Activated CD8-positive, alpha-beta memory T cell treated with anti-CD3 and anti-CD28 coated beads, Interleukin-2, amount 50 U/mL, for 24 hours (primary cell): ENCODE results near the gene GALNT1.

Experiments
- DNase-seq: peaks from one replicate; pipeline ENCODE4 v3.0.0-alpha.2; 2020; ENCODE audit errors: extremely low read depth

Gene GALNT1

GRCh38 chr18:35582899-35583558 is 1.5 kb downstream of the GALNT1 start:
- DNase-seq = no peak

- DNase-seq = no peak
Measured at GRCh38 chr18:35584735-35585134, 3.2 kb downstream of the GALNT1 start.

DNA sequence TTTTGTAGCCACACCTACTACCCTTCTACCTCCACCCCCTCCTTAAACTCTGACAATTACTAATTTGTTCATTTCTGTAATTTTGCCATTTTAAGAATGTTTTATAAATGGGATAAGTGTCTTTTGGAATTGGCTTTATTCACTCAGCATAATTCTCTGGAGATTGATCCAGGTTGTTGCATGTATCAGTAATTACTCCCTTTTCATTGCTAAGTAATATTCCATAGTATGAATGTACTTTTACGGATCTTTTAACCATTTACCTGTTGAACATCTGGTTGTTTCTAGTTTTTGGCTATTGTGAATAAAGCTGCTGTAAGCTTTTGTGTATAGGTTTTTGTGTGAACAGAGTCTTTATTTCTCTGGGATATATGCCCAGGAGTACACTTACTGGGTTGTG is 4.1 kb downstream of the GALNT1 start:
- DNase-seq = no peak

GRCh38 chr18:35588122-35588521 is 6.6 kb downstream of the GALNT1 start:
- DNase-seq = no peak

DNA sequence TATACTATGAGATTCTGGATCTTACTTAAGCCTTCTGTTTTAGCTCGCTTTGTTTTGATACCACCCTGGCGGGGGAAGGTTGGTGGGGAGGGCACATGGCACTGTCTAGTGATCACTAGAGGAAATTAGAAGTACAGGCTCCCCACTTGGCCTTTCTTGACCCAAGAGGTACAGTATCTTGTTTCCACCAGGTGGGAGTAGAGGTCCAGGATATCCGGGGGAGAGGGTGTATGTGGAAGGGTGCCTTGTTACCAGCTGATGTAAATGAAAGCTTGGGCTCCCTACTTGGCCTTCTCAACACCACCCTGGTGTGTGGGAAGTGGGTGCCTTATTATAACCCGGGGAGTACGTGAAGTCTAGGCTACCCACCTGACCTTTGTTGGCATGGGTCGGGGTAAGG is 7.5 kb downstream of the GALNT1 start:
- DNase-seq = no peak

GRCh38 chr18:35589546-35589945 is 8.0 kb downstream of the GALNT1 start:
- no peak for DNase-seq

DNA sequence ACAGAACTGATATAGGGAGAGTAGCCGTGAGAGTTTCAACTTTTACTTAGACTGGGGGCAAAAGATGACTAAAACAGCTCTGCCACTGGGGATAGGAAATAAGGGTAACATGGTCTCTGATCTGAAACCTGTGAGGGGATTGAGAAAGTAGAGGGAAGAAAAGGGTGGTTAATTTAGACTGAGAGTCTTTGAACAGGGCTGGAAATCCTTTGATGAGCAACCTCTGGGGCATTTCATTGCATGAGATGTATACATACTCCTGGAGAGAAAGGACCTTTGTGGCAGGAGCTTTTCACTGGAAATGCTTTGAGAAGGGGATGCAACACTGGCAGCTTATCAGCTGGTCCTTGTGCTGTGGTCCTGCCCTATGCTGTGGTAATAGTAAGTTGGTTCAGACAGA is 9.4 kb downstream of the GALNT1 start:
- DNase-seq = no peak

- no peak for DNase-seq
Measured at GRCh38 chr18:35592298-35592697, 10.8 kb downstream of the GALNT1 start.

- DNase-seq = no peak
Measured at GRCh38 chr18:35593859-35594258, 12.3 kb downstream of the GALNT1 start.

GRCh38 chr18:35597758-35598157 is 16.2 kb downstream of the GALNT1 start:
- DNase-seq = no peak

- no peak for DNase-seq
Measured at GRCh38 chr18:35602193-35602820, 20.8 kb downstream of the GALNT1 start.

GRCh38 chr18:35603008-35603407 is 21.5 kb downstream of the GALNT1 start:
- no peak for DNase-seq

GRCh38 chr18:35603528-35603927 is 22.0 kb downstream of the GALNT1 start:
- no peak for DNase-seq

GRCh38 chr18:35604369-35604768 is 22.8 kb downstream of the GALNT1 start:
- DNase-seq = no peak

GRCh38 chr18:35605686-35606417 is 24.3 kb downstream of the GALNT1 start:
- DNase-seq = no peak

GRCh38 chr18:35609236-35609635 is 27.7 kb downstream of the GALNT1 start:
- no peak for DNase-seq

GRCh38 chr18:35610089-35610488 is 28.5 kb downstream of the GALNT1 start:
- DNase-seq = no peak

GRCh38 chr18:35610724-35611123 is 29.2 kb downstream of the GALNT1 start:
- DNase-seq = no peak

DNA sequence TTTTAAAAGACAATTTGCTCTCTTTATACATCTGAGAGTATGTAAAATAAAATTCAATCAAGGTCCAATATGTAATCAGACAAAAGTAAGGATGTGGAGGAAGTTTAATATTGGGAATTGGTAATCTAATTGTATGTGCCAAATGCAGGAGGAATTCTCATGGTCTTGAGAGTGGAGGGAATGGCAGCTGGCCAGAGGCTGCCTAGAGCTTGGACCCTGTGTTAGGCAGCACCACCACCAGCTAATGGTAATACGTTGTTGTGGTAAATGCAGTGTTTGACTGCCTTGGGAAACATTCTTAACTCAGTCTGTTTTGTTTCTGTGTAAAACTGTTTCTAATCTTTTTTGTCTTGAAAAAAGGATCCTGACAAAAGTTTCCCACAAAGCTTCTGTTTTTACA is 30.0 kb downstream of the GALNT1 start:
- DNase-seq = no peak

GRCh38 chr18:35616074-35616473 is 34.5 kb downstream of the GALNT1 start:
- DNase-seq = no peak

DNA sequence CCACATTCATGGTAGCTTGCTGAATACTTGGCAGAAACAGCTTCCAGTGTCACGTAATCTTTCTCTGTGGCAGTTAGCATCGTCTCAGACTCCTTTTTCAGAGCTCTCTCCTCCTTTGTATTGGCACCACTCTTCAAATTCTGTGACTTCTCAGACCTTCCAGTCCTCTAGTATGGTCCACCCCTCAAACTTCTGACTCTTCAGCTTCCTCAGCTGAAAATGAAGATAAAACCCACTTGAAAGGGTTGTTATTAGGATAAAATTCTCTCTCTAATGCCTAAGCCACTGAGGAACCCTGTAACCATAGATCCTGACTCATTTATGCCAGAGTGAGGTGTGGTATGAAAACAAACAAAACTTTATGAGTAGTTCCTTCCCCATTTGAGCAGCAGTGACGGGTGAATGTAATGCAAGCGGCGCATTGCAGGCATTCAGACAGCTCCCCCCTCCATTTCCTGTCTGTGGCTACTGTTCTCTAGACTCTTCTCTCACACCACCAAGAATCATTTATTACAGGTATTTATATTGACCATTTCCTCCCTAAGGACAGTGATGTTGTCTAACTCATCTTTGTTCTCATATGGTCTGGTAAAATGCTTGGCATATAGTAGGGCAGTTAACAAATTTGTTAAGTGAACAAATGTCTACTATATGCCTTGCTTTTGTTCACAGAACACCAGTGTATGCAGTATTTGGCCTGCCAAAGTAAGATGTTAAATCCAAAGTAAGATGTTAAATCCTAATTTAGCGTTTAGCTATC is 35.3 kb downstream of the GALNT1 start:
- peak; percentile 17 for DNase-seq

DNA sequence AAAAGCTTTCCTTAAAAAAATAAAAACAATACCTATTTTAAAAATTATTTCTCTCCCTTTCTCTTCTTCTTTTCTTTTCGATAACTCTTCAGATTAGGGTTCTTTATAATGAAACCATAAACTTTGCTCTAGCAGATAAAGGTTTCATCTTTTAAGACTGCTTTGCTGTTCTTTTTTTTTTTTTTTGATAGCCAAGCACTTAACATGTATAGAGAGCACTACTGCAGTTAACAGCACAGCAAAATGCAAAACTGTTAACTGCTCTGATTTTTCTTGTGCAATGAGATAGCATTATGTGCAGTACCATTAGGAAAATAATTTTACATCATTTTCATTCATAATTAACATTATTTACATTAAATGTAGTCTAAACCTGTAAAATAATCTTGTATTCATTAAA is 36.3 kb downstream of the GALNT1 start:
- DNase-seq = no peak
